Cortex of kidney (tissue), 1 donor: ENCODE measurements around the gene TSPAN4.

ENCODE experiments used
- DNase-seq: peaks from one replicate; lab custom pipeline; 2025; lab: John Stamatoyannopoulos, UW

TSPAN4 gene

DNA sequence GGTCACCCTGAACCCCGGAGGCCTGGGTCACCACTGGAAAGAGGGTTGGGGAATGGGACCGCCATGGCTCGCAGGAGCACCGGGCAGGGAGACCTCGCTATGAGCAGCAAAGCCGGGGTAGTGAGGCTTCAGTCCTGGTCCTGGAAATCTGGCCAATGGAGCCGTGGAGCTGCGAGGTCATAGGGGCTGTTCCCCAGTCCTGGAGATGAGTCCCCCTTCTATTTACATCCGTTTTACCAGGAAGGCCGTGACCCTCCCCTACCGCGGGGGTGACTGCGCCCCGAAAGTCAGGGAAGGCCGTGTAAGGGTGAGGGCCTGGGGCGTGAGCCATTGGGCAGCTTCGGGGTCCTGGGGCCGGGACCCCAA lies 38.1 kb upstream of the TSPAN4 start:
- no peak for DNase-seq

DNA sequence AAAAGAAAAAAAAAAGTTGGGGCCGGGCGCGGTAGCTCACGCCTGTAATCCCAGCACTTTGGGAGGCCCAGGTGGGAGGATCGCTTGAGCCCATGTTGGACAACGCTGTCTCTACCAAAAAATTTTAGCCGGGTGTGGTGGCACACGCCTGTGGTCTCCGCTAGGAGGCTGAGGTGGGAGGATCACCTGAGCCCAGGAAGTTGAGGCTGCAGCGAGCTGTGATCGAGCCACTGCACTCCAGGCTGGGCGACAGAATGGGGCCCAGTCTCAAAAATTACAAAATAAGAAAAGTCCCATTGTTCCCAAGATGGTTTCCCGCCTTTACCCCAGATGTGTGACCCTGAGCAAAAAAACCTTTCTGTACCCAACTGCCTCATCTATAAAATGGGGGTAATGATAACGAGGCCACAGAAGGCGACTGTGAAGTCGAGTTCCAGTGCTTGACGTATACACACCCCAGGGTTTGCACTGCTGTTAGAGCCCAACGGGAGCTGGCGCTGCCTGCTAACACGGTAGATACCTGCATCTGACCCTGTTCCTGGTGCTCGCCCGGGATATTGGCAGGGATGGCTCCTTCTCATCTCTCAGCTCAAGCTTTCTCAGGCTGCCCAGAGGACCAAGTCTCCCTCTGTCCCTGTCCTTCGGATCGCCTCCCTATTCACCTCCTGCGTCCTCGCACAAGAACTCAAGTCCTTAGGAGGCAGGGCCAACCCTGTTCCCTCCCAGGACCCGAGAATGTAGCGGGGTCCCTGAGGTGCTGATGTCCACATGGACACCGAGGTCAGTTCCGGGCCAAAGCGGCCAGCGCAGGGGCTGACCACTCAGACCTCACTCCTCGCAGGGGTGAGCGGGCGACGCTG lies 34.0 kb upstream of the TSPAN4 start:
- DNase-seq, result no peak

DNA sequence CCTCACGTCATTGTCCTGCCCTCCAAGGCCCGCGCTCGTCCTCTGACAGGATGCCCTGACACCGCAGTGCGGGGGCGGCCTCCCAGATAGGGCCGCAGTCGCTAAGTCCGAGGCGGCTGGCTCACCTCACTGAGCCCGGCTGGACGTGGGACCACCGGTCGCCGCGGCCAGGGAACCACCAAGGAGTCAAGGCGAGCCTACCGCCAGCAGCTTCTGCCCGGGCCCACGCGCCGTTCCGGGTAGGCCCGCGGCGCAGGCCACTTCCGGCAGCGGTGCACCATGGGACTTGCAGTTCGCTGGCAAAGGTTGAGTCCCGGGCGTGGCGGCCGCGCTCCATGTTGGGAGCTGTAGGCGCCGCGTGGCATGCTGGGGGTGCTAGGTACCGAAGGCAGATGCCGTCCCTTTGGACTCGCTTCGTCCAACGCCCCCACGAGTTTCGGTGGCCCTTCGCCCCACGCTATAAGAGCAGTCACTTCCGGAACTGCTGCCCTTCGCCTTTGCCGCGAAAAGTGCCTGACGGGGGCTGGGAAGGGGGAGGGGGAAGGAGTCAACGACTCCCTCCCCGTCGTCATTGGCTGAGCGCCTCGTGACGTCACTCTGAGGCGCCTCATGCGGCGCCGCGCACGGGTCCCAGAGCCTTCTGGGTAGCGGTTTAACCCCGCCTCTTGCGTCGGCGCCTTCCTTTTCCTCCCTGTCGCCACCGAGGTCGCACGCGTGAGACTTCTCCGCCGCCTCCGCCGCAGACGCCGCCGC lies 33.2 kb upstream of the TSPAN4 start, which contains the start of gene RPLP2:
Gene RPLP2, plus strand, starts transcription at position 681 of the 753 bp plus-strand sequence. CDS start 268 bp downstream, outside the sequence.
- DNase-seq, result peak; percentile 97

DNA sequence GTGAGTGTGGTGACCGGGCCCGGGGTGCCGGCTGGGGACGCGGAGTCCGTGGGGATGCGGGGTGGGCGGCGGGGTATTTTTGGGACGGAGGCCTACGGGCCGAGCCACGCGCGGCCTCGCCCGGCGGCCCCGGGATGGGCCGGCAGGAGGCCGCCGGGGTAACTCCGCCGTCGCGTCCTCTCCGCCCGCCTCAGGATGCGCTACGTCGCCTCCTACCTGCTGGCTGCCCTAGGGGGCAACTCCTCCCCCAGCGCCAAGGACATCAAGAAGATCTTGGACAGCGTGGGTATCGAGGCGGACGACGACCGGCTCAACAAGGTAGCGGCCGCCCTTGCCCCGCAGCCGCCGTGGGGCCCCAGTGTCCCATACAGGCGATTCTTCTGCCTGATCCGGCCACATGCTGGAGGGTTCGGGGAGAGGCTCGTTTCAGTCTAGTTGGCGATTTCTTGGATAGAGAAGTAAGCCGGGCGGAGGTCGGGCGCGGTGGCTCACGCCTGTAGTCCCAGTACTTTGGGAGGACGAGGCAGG lies 32.5 kb upstream of the TSPAN4 start:
- DNase-seq, result no peak

DNA sequence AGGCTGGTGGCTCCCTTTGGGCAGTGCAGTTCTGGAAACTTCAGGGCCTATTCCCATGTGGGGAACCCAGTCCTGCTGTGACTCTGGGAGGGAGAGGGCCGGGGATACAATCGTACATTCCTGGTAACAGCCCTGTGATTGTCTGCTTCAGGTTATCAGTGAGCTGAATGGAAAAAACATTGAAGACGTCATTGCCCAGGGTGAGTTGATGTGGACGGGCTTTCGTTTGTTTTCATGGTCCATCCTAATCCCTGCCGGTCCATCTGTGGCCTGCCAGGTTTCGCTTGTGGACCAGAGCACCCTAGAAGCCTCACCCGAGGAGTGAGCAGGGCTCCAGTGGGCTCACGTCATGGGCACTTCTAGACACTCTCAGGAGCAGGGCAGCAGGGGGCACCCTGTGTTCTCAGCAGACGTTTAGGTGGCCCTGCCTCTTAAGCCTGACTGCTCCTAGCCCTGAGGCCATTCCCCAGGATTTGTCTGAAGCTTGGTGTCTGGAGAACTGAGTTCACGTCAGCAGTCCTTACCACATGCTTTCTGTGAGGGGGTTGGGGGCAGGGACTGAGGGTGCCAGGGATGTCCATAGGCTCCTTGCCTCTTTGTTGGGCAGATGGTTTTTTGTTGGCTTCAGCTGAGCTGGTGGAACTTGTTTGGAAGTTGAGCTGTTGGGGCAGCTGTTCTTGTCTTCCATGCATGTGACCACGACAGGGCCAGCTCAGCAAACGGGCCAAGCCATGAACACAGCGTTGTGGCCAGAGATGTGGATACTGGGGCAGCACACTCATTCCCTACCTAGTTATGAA lies 31.0 kb upstream of the TSPAN4 start:
- no peak for DNase-seq

DNA sequence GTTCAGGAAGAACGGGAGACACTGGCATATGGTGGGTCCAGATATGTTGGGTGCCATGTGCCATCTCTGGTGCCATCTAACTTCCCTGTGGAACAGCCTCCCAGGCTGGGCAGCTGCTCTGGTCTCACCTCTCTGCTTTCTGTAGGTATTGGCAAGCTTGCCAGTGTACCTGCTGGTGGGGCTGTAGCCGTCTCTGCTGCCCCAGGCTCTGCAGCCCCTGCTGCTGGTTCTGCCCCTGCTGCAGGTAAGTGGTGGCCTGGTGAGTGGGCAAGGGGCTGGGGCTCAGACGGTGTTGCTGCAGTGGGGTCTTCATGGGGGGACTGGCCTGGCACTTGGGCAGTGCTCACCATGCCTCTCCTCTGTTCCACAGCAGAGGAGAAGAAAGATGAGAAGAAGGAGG lies 30.3 kb upstream of the TSPAN4 start:
- DNase-seq, result no peak

DNA sequence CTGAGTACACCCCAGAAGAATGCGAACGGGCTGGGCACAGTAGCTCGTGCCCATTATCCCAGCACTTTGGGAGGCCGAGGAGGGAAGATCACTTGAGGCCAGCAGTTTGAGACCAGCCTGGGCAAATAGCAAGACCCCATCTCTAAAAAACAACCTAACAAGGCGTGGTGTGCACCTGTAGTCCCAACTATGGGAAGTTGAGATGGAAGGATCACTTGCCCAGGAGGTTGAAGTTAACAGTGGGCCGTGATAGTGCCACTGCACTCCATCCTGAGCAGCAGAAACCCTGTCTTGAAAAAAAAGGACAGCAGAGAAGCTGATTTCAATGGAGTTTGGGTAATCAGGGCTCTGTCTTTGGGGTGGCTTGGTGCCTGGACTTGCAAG lies 29.6 kb upstream of the TSPAN4 start:
- no peak for DNase-seq

DNA sequence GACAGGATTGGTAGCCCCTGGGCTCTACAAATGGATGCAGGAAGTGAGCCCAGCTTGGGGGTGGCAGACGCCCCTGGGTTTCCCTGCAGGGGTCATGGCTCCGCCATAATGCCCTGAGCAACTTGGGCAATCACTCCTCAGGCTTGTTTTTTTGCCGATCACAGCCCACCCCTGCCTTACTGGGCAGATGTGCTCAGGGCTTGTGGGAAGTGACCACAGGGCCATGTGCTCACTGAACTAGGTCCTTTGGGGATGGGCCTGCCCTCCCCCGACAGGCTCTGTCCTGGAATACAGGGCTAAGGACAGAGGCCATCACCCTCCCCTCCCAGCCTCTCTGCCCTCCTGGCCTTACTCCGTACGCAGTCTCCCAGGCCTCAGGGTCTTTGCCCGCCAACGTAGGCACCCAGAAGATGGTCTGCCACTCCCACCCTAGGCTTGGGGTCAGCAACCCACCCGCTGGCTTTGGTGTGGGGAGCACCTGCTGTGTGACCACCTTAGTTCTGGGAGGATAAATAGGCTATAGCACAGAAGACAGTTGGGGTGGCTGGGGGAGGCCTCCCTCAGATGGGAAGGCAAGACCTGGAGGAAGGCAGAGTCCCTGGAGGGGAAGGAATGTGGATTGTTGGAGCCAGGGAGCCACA lies 29.1 kb upstream of the TSPAN4 start:
- no peak for DNase-seq

DNA sequence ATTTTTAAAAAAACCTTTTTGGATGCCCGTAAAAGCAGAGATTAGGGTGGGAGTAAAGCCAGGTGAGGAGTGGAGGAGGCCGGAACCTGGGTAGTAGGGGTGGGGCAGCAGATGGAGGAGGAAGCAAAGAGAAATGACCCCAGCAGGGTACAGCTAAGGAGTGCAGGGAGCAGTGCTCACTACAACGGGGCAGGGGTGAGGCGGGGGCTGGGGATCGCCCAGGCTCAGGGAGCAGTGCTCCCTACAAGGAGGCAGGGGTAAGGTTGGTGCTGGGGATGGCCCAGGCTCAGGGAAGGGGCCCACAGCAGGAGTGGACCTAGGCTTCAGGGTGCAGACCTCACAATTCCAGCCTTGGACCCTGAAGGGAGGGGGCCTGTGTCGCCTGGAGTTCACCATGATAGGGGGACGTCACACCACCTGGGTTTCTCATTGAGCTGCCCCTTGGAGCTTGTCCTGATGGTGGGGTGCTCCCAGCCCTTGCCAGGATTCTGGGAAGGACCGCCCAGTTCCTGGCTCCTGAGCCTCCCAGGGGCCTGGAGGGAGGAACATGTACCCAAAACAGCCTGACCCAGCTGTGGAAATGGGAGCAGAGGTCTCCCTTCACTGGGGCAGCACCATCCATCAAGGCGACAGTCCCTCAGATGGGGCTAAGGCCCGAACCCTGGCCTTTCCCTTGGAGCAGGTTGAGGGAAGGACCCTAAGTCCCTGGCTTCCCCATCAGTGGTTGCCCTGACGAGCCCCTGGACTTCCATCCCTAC lies 26.8 kb upstream of the TSPAN4 start:
- DNase-seq, result no peak

DNA sequence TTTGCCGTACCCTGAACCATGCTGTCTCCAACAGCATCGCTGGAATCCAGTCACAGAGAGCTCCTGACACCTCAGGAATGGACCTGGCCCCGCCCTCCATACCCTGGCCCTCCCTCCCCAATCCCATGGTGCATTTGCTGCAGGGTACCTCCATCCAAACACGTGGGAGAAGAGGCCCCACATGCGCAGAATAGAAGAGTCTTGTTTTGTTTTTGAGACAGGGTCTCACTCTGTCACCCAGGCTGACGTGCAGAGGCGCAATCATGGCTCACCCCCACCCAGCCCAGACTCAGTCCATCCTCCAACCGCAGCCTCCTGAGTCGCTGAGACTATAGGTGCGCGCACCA lies 26.2 kb upstream of the TSPAN4 start:
- DNase-seq, result no peak

DNA sequence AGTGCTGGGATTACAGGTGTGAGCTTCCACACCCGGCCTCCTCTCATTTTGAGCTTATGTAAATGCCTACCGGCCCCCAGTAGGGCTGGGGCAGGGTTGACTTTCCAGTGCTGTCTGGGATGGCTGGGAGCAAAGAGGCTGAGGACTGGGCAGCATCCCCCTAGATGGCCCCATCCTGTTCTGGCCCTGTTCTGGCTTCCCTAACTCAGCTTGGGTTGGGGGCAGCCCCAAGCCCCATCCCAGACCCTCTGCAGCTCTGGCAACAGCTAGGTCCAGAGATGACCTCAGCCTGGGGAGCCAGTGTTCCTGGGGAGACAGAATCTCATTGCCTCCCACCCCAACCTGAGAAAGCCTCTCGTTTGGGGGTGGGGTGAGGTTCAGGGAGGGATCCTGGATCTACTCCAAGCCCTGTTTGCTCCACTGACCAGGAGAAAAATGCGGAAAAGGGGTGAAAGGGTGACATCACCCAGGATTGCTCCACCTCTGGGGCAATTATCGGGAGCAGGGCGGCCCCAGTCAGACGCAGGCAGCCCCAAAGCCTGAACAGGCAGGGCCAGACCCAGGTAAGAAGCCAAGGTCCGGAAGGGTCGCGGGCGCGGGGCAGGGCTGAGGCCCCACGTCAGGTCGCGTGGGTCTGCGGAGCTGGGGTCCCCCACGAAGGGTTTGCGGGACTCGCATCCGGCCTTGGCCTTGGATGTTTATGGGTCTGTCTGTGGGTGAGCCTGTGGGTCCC lies 24.1 kb upstream of the TSPAN4 start, which contains the start of gene PNPLA2:
Gene PNPLA2, plus strand, starts transcription at position 519 of the 733 bp plus-strand sequence. CDS start 805 bp downstream, outside the sequence.
- DNase-seq, result no peak

DNA sequence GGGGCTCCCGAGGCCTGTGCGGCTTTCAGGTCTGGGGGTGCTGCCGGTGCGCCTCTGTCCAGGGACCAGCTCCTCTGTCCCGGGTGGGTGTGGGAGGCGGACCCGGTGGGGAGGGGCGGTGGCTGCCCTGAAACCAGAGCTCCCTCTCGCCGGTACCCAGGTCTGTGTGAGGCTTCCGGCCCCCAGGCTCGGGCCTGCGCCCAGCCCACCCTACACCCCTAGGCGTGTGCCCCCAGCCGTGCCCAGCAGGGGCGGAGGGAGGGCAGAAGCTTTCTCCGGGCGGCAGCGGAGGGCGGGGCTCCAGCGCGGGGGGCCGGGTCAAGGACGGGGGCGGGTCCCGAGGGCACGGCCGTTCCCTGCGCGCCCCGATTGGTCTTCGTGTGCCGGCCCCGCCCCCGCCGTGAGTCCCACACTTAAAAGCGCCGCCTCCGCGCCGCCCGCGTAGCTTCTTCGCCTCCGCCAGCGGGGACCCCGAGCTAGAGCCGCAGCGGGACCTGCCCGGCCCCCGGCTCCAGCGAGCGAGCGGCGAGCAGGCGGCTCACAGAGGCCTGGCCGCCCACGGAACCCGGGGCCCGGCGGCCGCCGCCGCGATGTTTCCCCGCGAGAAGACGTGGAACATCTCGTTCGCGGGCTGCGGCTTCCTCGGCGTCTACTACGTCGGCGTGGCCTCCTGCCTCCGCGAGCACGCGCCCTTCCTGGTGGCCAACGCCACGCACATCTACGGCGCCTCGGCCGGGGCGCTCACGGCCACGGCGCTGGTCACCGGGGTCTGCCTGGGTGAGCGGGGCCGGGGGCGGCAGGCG lies 23.3 kb upstream of the TSPAN4 start:
- DNase-seq, result no peak

DNA sequence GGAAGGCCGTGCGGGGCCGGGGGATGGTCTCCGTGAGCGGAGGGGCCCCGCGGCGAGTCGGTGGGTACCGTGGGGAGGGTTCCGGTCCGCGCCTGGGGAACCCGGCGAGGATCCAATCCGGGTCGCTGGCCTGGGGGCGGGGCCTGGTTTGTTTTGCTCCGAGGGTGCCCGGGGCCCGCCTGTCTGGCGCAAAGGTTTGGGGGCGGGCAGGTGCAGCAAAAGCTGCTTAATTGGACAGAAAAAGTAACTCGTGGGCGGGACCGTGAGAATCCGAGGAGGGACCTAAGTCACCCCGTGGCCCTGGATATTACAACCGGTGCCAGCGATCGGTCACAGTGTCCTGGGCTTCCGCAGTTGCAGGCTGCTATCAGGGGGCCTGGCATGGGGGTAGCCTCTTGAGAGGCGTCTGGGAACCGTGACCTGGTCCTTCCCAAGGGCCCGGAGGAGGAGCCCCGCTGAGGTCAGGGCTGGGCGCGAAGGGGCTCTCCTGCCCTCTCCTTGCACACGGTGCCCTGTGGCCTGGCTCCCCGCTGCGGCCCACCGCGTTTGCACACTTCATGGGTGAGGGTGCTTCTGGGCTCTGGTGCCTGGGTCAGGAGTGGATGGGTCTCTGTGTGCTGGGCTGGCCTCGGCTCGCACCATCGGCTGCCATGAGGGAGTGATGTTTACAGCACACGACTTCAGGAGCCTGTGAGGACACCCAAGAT lies 22.6 kb upstream of the TSPAN4 start:
- DNase-seq, result no peak

DNA sequence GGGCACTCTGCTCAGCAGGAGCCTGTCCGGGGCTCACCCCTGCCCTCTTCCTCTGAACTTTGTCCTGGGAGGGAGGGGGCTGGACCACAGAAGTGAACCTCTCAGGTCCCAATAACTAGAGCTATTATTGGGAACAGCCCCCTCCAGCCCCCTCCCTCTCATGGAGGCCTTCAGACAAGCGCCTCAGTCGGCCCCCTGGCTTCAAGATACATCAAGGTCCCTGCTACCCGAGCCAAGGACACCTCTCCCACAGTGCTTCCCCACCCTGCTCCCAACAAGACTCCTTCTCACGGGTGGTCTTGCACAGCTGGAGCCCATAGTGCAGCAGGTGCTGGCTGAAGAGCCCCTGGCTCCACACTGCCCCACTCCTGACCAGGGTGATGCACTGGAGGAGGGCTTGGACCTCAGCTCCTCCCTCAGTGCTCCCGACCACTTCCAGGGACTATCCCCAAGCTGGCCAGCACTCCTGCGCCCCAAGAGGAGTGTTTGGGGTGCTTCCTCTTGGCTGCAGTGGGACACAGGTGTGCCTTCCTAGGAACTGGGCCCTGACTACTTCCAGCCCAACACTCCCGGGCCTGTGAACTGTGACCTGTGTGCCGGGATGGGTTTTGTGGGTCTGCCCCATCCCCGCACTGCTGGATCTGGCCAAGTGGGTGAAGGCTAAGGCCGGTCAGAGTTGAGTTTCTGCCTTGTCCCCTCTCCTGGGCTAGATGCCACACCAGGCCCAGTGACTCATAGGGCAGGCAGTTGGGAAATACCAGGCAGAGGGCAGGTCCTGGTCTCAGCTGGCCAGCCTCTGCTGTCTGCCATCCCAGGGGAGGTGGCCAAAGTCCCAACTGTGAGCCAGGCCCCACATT lies 21.8 kb upstream of the TSPAN4 start:
- no peak for DNase-seq

DNA sequence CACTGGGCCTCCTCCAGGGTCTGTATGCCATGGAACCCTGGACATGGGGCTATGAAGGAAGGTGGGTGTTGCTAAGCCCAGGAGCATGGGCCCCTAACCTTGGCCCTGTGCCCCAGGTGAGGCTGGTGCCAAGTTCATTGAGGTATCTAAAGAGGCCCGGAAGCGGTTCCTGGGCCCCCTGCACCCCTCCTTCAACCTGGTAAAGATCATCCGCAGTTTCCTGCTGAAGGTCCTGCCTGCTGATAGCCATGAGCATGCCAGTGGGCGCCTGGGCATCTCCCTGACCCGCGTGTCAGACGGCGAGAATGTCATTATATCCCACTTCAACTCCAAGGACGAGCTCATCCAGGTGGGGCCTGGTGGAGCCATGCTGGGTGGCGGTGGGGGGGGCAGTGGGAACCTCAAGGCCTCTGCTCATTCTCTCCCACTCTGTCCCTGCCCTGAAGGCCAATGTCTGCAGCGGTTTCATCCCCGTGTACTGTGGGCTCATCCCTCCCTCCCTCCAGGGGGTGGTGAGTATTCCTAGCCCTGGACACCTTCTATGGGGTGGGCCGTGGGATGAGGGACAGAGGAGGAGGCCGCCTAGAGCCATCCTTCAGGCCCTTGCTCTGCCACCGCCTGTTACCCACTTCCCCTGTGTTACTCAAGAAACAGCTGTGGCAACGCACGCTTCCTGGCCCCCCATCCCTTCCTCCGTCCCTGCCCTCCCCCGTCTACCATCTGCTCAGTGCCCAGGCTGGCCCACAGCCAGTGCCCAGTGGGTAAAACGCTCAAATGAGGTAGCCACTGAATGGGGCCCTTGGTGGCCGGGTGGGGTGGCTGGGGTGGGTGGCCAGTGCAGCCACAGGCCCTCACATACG lies 20.9 kb upstream of the TSPAN4 start:
- no peak for DNase-seq

DNA sequence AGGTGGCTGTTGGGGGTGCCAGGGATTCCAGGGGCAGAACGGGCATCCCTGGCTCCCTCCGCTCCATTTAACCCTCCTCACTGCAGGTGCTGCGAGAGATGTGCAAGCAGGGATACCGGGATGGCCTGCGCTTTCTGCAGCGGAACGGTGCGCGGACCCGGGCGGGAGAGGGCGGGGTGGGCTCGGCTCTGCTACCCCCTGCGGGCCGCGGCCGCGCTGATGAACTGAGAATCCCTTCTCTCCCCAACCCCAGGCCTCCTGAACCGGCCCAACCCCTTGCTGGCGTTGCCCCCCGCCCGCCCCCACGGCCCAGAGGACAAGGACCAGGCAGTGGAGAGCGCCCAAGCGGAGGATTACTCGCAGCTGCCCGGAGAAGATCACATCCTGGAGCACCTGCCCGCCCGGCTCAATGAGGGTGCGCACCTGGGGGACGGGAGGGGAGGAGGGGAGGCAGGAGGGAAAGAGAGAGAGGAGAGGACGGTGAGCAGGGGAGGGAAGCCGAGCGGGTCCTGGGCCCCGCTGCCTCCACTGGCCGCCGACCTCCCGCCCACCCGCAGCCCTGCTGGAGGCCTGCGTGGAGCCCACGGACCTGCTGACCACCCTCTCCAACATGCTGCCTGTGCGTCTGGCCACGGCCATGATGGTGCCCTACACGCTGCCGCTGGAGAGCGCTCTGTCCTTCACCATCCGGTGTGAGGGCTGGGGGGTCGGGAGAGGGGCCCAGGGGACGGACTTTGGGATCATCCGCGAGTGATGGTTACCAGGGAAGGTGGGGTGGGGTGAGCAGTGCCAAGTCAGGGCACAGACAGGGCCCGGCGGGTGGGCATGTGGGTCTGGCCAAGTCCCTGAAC lies 19.0 kb upstream of the TSPAN4 start:
- no peak for DNase-seq
